SK-N-MC (cell line): ENCODE results near the gene CCDC158.

Experiments
- EZH2 ChIP-seq: fragments of 200-600 bp; sonication (generic); IDR thresholded peaks from one replicate; pipeline ENCODE4 v1.6.1; 2017; ENCODE audit warnings: antibody characterized with exemption
- POLR2AphosphoS5 ChIP-seq: IDR thresholded peaks from 2 replicates; pipeline ENCODE4 v1.6.1; 2012; ENCODE audit warnings: mild to moderate bottlenecking, low read depth, low read length, borderline replicate concordance

DNA sequence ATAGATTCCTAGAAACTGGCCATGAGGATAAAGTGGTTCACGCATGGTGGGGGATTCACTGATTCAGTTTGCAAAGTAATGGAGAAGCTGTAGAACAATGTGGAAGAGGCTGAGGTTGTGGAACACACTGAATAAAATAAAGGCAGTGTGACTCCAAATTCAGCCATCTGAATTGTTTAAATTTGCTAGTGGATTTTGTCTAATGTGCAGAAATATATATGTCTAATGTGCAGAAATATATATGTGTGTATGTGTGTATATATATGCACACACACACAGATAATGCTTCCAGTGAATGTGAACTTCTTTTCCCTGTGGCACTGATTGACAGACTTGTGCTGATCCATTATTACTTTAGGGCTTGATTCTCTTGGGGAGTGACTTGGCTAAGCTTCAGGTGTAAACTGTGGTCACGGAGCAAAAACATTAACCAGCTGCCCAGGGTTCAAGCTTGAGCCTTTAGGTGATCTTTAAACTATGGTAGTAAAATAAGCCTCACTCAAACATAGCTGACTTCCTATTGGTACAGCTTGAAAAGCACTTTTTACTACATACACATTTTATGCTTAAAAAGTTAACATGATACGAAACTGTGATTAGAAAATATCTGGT, 110.9 kb downstream of the CCDC158 start:
- TF ChIP-seq EZH2, result no peak
- TF ChIP-seq POLR2AphosphoS5, result no peak
